ENCODE data around the gene CST7.
A peak's percentile ranks its signal among the peaks of the same experiment; 100 is the strongest.
"Not testable (repeated sequence)": the region's sequence is repeated elsewhere in the genome, so short reads cannot be mapped to it uniquely, and the experiment has no call there.

Gene CST7

GRCh38 chr20:24948939-24949679 lies at the start of gene CST7:
Gene CST7 (plus strand): TSS chr20:24949269. CDS start chr20:24949506, 237 bp downstream.
- peak; percentile 52 to 61 for DNase-seq (ENCODE audit: low read depth in 2 of 2)

DNA sequence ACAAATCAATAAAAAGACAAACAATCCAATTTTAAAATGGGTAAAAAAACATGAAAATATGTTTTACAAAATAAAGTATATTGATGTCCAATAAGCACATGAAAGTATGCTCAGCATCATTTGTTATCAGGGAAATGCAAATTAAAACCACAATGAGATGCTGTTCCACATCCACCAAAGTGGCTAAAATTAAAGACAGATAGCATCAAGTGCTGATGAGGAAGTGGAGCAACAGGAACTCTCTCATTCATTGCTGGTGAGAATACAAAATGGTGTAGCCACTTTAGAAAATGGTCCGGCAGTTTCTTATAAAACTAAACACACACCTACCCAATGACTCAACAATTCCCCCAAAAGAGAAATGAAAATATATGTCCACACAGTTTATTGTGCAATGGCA lies 42.3 kb upstream of the CST7 start:
- DNase-seq (ENCODE audit: low read depth in 2 of 2): no peak

GRCh38 chr20:24908642-24909041 lies 40.4 kb upstream of the CST7 start:
- DNase-seq (ENCODE audit: low read depth in 2 of 2): no peak

DNA sequence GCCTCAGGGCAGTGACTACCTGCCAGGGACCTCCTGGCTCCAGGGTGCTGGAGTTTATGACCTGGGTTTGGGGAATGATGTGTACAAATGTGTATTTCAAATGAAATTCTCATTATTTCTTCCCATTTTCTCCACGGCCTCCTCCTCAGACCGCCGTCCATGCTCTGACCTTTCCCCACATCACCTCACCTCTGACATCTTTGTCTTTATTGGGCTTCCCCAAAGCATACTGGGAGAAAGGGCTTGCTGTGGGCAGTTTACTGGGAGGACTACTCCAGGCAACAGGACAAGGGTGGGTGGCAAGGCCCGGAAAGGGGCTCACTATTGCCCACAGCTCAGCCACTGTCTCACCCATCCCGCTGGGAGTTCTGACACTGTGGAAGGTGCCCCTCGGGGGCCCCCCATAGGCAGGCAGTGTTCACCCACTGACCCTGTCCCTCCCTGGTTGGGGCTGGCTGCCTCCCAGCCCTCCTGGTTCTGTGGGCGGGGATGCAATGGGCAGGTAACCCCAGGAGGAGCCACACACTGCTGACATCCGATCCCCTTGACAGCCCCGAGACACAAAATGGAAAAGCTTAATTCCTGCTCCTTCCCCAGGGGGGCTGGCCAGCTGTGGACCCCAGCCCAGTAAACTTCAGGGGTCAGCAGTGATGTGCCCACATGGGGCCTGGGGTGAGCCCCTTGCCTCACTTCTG lies 39.8 kb upstream of the CST7 start:
- no peak for DNase-seq (ENCODE audit: low read depth in 2 of 2)

DNA sequence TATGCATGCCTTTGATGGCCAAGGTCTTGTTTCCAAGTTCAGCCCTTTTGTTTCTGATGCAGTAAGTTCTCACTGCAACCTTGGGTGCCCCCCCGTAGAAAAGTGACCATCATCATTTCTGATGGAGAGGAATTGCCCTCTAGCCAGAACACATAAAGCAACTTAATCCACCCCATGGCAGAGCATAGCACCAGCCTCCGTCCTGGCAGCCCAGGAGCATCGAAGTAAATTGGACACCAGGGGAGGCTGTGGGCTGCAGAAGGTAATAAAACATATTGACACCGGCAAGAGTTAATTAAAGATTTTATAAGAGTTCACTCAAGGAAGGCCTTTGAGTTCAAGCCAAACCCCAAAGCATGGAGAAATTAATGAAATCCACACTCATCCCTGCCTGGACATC lies 39.2 kb upstream of the CST7 start:
- DNase-seq (ENCODE audit: low read depth in 2 of 2): no peak

DNA sequence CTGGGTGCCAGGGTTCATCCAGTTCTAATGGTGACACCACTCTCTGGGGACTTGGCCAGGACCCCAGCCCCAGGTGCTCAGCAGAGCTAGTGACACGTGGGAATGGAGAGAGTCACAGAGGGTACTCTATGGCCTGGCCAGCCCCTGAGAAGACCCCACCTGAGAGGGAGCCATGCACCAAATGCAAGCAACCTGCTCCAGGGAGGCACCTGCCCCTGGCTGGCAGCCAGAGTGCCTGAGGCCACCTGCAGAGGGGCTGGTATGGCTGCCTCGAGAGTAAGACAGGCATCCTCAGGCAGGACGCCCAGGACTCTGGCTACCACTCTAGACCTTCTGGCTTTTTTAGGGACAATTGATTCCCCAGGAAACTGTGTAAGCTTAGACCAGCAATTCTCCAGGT lies 38.6 kb upstream of the CST7 start:
- no peak for DNase-seq (ENCODE audit: low read depth in 2 of 2)

GRCh38 chr20:24911461-24911860 lies 37.6 kb upstream of the CST7 start:
- no peak for DNase-seq (ENCODE audit: low read depth in 2 of 2)

DNA sequence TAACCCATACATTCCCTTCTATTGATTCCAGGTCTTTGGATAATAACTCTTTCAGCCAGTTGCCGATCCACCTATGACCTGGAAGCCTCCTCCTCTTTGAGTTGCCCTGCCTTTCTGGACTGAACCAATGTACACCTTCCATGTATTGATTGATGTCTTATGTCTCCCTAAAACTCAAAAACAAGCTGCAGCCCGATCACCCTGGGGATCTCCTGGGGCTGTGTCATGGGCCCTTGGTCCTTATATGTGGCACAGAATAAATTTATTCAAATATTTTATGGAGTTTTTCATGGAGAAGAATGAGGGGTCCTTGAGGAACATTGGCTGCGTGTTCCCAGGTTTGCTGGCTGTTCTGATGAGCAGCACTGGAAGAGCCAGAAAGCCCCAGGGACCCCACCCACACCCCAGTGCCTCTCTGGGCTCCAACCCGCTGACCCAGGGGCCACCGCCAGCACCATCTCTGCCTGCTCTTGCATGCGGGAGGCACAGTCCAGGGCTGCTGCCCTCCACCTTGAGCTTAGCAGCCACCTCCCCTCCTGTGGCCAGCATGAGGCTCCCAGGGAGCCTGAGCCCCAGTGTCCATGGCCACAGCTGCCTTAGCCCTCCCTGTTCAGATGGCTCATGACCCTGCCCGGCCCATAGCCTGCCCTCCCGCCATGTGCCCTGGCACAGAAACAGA lies 36.5 kb upstream of the CST7 start:
- no peak for DNase-seq (ENCODE audit: low read depth in 2 of 2)

DNA sequence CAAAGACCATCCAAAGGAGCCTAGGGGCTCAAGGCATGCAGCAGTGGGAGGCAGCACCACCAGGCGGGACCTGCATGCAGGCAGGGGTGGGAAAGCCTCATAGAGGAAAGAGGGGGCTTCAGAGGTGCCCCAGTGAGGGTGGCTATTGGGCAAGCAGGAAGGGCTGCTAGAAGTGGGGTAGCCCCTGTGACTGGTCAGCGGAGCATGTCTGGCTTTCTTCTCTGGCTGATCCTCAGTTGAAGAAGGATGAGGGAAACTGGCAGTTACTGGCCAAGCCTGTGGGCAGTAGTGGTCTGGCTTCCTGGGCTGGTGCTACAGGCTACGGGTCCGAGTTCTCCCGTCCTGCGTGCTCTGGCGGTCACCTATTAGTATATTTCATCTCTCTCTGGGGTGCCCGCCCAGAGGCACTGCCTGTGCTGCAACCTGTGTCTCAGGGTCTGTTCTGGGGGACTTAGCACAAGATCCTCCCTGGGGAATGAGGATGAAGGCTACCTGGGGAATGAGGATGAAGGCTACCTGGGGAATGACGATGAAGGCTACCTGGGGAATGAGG lies 35.9 kb upstream of the CST7 start:
- no peak for DNase-seq (ENCODE audit: low read depth in 2 of 2)

DNA sequence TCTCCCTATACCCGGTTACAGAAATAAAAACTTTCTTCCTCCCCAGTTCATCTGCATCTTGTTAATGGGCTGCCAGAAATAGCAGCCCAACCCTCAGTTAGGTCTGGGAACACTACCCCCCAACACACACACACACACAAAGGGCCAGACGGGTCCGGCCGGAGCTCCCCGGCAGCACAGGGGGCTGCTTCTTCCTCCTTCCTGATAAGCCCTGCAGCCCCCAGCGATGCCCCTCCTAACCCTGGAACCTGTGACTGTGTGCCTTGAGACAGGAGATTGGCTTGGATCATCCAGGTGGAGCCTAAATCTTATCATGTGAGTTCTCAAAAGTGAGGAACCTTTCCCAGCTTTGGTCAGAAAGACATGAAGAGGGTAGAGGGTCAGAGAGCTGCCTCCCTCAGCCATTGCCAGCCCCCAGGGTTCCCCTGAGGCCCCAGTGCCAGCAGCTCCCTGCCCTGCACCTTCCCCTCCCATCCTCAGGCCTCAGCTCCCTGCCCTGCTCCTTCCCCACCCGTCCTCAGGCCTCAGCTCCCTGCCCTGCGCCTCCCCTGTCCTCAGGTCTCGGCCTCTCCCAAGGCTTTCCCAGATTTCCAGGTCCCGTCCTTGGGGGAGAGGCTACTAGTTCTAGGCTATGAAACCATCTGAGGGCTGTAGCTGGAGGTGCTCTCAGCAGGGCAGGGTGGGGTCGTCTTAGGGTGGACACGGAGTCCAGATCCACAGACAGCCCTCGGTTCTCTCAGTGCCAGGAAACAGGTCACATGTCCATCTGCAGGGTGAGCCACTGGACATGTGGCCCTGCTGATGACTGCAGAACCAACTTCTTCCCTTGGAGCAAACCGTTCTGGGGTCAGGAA lies 34.5 kb upstream of the CST7 start:
- no peak for DNase-seq (ENCODE audit: low read depth in 2 of 2)

- DNase-seq (ENCODE audit: low read depth in 2 of 2): no peak
Observed at GRCh38 chr20:24915440-24915839, 33.6 kb upstream of the CST7 start.

GRCh38 chr20:24915892-24916291 lies 33.2 kb upstream of the CST7 start:
- DNase-seq (ENCODE audit: low read depth in 2 of 2): no peak

DNA sequence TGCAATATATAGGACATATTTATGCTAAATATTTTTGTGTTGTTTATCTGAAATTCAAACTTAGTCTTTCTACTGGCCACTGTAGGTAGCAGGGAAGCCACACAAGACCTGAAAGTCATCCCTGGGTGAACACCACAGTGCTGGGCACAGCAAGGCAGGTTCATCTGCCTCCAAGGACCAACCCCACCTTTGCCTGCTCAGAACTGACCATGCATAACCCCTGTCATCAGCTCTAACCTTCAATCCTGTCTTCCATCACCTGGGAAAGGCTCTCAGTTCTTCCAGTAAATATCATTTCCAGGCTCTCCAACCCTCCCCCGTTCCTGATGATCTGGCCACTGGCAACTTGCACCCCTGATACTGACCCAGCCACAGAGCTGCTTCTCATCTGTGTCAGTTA lies 32.7 kb upstream of the CST7 start:
- no peak for DNase-seq (ENCODE audit: low read depth in 2 of 2)

GRCh38 chr20:24917056-24917455 lies 32.0 kb upstream of the CST7 start:
- no peak for DNase-seq (ENCODE audit: low read depth in 2 of 2)

DNA sequence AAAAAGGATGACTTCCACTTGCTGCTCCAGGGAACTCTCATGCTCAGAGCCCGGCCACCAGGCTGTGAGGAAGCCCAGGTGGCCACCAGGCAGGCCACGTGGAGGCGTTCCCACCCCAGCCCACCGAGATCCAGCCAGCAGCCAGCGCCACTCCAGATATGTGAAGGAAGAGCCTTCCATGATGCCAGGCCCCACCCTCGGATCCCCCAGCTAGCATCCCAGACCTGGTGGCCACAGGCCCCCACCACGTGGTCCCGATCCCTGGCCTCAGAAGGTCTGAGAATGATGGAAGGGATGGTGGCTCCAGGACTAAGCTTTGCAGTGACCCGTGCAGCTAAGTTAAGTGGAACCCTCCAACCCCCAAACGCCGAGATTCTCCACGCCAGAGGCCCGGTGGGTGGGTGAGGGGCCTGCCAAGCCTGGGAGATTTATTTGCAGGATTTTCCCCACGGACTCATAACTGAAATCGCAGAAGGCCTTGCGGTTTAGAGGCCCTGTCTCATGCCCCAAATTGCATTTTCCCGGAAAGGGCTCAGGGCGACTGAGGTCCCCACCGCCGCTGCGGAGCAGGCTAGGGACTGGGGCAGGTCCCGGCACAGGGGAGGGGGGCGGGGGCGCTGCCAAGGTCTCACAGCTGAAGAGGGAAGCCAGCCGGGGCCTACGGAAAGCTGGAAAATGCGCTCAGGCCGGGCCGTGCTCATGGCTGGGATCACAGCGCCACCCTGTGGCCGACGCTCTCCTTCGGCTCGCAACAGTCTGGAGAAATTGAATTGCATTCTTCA lies 31.1 kb upstream of the CST7 start:
- DNase-seq (ENCODE audit: low read depth in 2 of 2): peak in 1 of 2 donors; percentile 21

GRCh38 chr20:24918579-24919566 lies 30.2 kb upstream of the CST7 start:
- DNase-seq (ENCODE audit: low read depth in 2 of 2): no peak

DNA sequence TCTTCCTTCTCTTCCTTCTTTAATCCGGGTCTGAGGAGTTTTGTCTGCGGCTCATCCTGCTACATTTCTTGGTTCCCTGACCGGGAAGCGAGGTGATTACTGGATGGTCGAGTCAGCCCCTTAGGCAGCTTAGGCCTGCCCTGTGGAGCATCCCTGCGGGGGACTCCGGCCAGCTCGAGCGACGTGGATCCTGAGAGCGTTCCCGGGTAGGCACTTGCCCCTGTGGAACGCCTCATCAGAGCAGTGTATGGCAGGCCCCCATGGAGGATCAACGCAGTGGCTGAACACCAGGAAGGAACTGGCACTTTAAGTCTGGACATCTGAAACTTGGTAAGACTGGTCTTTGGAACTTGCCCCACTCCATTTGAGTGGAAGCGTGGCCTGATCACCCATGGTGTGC lies 29.4 kb upstream of the CST7 start:
- not testable (repeated sequence) for DNase-seq (ENCODE audit: low read depth in 2 of 2)

GRCh38 chr20:24920706-24921105 lies 28.4 kb upstream of the CST7 start:
- not testable (repeated sequence) for DNase-seq (ENCODE audit: low read depth in 2 of 2)

- DNase-seq (ENCODE audit: low read depth in 2 of 2): not testable (repeated sequence)
Observed at GRCh38 chr20:24929259-24929658, 19.8 kb upstream of the CST7 start.

All from stimulated activated CD4-positive, alpha-beta T cell treated with anti-CD3 and anti-CD28 coated beads, Interleukin-1b, Interleukin-23, amount 100 ng/mL, for 1 hour (primary cell).